Body of pancreas (tissue), 4 donors: ENCODE results near the gene SLC22A23.

Experiments
- CTCF ChIP-seq, 7 experiments: fragments of 450-650 bp in 4 of 7; fragments of 200-600 bp in 3 of 7; sonication (generic) in 3 of 7; IDR thresholded peaks; one replicate each; pipeline ENCODE4 v1.5.1; 2016 to 2019; ENCODE audit warnings: antibody characterized with exemption in 7 of 7
- POLR2A ChIP-seq, 3 donors: fragments of 450-650 bp; IDR thresholded peaks; one replicate each; pipeline ENCODE4 v1.6.1; 2016; ENCODE audit warnings: antibody characterized with exemption in 3 of 3, mild to moderate bottlenecking in 2 of 3

- TF ChIP-seq POLR2A (IDR thresholded peaks at IDR 0.05) = no peak
- TF ChIP-seq CTCF (IDR thresholded peaks at IDR 0.05) = no peak
Measured at GRCh38 chr6:3280091-3280490, 176.8 kb downstream of the SLC22A23 start.
